Stimulated activated CD4-positive, alpha-beta T cell treated with anti-CD3 and anti-CD28 coated beads, Interleukin-1b, Interleukin-23, amount 100 ng/mL, for 48 hours (primary cell): ENCODE data around the gene OR2D2.
A peak's percentile ranks its signal among the peaks of the same experiment; 100 is the strongest.
"Not testable (repeated sequence)": the region's sequence is repeated elsewhere in the genome, so short reads cannot be mapped to it uniquely, and the experiment has no call there.

ENCODE experiments used
- DNase-seq: peaks from one replicate; pipeline ENCODE4 v3.0.0-alpha.2; 2020

OR2D2 gene, protein sequence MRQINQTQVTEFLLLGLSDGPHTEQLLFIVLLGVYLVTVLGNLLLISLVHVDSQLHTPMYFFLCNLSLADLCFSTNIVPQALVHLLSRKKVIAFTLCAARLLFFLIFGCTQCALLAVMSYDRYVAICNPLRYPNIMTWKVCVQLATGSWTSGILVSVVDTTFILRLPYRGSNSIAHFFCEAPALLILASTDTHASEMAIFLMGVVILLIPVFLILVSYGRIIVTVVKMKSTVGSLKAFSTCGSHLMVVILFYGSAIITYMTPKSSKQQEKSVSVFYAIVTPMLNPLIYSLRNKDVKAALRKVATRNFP

DNA sequence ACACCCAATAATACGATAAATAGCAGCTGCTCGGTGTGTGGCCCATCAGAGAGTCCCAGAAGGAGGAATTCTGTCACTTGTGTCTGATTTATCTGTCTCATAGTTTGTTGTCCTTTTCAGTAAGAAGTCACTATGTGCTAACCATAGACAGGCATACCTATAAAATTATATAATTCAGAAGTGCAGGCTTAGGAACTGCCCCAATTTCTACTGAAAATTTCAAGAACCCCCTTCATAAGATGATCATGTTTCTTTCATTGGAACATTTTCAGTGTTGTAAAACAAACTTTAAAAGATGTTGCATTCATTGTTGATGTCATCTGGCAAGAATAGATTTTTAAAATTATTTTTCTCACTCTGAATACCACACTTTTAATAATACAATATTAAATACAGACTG is at the start of gene OR2D2:
OR2D2 (minus strand) TSS at position 101 of the 400 bp plus-strand sequence; CDS start at position 101, 0 bp downstream.
- DNase-seq: no peak

DNA sequence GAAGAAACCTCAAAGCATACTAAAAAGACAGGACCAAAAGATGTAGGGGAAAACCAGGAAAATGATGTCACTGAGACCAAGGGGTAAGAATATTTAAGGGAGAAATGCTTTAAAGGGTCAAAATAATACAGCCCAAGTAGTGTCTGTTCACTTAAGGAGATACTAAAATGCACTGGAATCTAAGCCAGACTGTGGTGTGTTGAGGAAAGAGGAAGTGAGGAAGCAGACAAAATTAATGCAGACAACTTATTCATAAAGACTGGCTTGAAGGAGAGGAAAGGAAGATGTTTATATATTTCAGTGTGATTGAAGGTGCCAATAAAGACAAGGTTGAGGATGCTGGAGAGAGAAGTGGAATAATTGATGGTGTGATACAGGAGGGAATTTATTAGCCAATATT is 49.7 kb upstream of the OR2D2 start:
- DNase-seq: no peak

DNA sequence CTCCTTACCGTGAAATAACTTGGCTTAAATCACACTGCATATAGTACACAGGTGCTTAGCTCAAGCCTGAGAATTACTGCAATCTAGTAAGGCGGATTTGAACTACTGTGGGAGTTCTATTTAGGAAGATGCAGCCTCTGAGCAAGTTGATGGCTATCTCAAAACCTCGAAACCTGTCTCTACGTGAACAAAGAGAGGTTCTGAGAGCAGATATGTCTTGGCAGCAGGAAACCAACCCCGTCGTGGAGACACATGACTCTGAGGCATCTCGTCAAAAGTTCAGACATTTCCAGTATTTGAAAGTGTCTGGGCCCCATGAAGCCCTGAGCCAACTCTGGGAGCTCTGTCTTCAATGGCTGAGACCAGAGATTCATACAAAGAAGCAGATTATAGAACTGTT is 39.8 kb upstream of the OR2D2 start:
- DNase-seq: no peak

DNA sequence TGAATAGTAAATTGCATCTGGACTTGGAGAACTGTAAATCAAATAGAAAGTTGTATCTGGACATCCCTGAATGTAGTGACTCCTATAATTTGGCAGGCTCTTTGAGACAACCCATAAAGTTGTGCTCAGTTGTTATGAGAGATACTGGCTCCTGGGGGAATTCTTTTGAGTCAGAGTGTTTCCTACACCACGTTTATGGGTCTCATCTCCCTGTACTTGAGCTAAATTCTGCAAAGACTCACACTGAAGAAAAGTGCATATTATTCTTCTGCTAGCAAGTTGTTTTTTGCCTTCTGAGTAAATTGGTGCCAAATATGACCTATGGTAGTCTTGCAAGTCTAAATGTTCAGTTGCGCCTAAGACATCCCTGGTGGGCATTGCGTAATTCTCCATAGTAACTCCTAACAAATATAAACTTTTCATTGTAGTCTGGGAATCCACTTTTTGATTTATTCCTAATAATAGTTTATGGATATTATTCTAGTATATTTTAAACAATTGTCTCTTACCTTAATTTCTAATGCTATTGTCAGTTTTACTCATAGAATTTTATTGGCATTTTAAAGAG is 38.9 kb upstream of the OR2D2 start:
- DNase-seq: no peak

DNA sequence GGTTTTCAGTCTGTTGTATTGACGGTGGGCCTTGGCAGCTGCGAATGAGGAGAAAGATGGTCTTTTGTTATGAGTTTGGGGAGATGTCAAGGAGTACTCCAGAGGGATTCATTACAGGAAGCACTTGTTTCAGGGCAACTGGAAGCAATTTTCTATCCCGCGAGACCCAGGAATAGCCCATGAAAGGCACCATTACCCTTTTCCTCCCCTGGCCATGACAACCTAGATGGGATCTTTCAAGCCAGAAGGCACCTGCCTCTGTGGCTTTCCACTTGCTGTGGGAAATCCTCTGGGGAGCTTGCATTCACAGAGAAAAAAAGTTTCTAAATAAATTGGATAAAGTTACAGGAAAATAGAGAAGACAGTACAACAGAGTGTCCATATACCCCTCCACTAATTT is 36.6 kb upstream of the OR2D2 start:
- no peak for DNase-seq

DNA sequence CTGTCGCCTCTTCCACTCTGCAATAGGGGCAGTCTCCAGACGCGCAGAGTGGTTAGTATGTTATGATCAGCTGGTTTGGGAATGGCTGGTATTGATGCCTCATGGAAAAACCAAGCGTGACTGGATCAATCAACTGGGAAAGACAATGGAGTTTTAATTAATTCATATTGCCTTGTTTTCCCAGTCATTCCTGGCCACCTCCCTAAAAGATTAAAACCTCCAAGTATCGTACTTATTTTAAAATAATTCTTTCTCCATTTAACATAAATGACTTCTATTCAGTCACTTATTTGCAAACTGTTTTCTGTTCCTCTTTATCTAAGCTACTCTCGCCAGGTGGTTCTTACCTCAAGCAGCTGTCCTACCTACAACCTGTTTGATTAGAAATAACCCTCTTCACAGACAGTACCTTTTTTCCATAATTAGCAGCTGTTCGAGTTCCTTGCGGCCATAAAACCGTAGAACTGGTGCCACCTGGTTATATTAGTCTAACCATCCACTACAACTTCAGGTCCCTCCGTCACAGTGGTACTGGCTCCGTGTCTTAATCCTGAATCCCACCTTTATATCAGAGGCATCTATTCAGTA is 34.8 kb upstream of the OR2D2 start:
- no peak for DNase-seq

DNA sequence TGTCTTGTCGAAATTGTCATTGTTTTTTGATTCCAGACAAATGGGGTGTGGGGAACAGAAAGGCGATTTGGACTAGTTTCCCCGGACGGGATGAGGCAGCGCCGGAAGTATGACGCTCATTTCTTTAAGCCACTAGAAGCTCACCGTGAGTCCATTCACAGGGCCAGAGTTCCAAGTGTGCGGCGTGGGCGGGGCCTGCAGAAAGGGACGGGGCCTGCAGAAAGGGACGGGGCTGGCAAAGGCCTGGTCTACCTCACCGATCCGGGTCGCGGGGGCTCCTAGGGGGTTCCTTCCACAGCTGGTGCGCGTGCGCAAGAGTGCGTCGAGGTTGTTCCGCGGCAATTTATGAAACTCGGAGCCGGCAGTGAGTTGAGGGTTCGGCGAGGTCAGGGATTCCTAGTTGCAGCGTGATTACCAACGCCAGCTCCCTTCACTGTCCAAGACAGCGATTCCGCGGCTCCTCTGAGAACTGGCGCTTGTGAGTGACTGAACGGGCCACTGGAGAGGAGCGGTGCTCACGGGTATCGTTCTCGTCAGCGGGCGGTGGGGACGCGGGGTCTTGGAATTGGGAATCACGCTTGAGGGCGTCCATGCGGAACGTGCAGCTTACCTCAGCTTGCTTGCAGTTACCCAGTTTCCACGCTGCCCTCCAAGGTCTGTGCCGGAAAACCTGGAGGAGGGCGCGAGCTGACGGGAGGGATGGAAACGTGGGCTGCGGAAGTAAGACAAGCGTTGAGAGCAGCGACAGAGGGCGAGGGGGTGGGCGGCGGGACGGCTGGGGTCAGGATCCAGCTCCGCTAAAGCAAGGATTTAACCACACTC is 34.1 kb upstream of the OR2D2 start, which contains the start of gene ZNF215:
ZNF215 (plus strand) TSS at position 219 of the 822 bp plus-strand sequence. CDS start 5,847 bp downstream, outside the sequence.
- peak; percentile 42 for DNase-seq

DNA sequence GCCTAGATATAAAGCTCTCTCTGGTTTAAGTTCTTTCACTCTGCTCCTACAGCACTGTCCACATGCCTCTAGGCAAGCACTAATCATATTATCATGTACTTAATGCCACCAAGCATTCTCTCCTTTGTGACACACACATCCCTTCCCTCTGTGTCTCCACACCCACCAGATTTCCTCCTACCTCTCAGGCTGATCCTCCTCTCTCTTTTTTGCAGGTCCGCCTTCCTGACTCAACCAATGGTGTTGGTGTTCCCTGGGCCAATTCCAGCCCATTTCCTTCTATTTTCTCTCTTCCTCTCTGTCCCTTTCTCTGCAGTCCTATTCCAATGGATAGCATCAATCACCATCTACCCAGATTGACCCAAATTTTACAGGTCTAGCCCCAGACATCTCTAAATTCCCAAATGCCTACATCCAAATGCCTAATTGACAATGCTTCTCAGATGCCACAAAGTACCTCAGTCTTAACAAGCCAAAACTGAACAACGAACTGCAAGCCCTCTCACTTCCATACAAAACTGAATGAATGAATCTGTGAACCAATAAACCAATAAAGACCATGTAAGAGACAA is 33.4 kb upstream of the OR2D2 start:
- no peak for DNase-seq

DNA sequence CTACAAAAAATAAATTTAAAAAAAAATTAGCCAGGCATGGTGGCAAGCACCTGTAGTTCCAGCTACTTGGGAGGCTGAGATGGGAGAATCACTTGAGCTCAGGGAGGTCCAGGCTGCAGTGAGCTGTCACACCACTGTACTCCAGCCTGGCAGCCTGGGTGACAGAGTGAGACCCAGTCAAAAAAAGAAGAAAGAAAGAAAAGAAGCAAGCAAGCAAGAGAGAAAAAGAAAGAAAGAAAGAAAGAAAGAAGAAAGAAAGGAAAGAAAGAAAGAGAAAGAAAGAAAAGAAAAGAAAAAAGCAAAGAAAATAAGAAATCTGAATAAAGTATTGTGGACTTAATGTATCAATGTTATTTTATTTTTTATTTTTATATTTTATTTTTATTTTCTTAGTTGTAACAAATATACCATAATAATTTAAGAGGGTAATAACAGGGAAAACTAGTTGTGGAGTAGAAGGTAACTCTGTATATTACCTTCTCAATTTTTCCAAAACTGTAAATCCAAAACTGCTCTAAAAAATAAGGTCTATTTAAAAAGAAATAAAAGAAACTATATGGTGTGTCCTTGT is 32.8 kb upstream of the OR2D2 start:
- no peak for DNase-seq

DNA sequence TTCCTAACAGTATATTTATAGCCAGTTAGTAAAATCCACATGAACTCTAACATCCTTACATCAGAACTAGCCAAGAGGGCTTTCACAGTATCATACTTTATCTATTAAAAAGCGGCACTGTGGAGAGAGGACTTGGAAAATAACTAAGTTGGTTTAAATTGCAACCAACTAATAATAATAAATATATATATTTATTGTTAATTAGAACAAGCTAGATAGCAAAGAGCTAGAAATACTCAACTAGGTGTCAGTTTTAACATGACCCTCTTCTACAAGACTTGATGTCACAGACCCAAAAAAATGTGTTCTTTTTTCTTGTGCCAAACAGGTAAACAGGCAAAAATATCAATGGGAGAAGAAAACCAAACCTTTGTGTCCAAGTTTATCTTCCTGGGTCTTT is 28.4 kb upstream of the OR2D2 start, which contains the start of gene OR2D3:
OR2D3 (plus strand) TSS at position 301 of the 400 bp plus-strand sequence; CDS start at position 301, 0 bp downstream.
- no peak for DNase-seq

DNA sequence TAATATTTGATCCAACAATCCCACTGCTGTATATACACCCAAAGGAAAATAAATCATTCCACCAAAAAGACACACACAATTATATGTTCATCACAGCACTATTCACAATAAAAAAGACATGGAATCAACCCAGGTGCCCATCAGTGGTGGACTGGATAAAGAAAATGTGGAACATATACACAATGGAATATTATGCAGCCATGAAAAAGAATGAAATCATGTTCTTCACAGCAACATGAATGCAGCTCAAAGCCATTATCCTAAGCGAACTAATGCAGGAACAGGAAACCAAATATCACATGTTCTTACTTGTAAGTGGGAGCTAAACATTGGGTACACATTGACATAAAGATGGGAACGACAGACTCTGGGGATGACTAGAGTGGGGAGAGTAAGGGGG is 27.4 kb upstream of the OR2D2 start:
- DNase-seq: no peak

DNA sequence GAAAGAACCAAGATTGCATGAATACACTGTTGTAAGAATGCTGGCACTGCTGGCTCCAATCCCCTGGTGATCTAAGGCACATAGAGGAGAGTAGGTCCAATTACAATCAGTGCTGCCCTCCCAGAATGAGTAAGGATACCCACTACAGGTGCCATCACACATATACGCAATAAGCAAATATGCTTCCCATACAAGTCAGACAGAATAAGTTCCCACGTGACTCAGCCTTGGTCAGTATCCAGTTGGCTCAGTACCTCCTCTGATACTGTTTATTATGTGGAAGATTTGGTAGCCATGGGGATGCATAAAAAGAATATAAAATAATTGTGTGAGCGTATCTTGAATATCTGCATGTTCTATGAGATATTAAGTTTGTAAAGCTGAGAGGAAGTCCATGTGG is 19.6 kb upstream of the OR2D2 start:
- no peak for DNase-seq

DNA sequence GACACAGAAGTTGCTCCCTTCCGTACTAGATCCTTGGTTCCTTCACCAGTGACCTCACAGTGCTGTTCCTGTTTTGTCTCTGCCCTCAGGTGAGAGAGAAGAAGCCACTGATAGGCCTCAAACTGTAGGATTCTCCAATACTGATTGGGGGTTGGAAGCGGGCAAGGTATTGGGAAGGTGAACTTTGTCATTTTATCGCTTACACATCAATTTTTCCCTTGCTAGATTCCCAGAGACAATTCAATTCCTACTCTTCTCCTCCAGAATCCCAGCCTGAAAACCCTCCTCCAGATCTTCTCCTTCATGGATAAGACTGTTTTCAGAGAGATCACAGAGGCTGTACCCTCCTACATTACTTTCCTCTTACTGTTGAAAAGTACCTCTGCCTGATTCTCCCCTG is 19.1 kb upstream of the OR2D2 start:
- DNase-seq: no peak

DNA sequence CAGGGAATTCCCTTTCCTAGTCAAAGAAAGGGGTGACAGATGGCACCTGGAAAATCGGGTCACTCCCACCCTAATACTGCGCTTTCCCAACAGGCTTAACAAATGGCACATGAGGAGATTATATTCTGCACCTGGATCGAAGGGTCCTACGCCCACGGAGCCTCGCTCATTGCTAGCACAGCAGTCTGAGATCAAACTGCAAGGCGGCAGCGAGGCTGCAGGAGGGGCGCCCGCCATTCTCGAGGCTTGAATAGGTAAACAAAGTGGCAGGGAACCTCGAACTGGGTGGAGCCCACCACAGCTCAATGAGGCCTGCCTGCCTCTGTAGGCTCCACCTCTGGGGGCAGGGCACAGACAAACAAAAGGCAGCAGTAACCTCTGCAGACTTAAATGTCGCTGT is 12.5 kb upstream of the OR2D2 start:
- DNase-seq: not testable (repeated sequence)

DNA sequence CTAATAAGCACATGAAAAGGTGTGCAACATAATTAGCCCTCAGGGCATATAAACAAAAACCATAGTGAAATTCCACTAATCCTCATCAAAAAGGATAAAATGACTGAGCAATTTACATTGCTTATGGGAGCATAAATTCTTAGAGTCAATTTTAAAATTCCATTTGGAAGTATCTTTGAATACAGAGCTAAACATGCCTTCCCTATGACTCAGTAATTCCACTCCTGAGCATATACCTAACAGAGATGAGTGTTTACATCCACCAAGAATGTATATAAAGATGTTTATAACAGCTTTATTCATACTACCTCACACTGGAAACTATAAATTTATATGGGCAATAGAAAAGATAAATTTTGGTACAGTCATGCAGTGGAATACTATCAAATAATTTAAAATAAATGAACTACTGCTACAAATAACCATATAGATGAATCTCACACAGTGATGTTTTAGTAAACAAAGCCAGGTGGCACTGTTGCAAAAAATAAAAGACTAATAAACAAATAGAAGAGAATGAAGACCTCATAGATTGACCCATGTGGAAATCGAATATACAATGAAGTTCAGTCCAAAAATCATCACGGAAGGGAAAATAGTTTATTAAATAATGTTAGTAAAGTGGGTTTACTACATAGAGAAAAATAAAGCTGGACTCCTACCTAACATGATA is 8.2 kb upstream of the OR2D2 start:
- no peak for DNase-seq

DNA sequence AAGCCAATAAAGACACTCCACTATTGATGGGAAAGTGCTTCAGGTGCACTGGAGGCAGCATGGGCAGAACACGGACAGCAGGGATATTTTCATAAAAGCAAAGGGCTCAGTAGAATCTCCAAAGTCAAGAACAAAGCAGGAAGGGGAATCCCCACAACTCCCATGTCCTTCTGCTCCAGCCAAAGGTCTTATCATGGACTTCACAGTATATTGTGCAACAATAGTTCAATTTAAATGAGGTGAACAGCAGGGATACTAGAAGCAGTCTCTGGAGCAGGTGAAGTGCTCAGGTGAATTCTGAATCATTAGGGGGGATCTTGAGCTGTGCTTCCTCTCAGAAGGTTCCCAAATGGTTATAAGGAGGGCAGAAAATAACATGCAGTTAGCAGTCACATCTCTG is 6.6 kb upstream of the OR2D2 start:
- no peak for DNase-seq

DNA sequence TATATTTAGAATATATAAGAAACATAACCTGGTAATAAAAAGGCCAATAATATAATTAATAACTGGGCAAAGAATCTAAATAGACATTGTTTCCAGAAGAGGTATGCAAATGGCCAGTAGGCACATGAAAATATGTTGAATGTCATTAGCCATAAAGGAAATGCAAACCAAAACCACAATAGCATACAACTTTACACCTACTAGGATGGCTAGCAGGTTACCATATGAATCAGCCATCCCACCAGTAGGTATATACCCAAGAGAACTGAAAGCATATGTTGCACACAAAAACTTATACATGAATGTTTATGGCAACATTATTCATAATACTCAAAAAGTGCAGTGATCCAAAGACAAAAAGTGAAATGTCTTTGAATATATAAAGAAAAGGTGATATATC is 2.7 kb upstream of the OR2D2 start:
- no peak for DNase-seq

DNA sequence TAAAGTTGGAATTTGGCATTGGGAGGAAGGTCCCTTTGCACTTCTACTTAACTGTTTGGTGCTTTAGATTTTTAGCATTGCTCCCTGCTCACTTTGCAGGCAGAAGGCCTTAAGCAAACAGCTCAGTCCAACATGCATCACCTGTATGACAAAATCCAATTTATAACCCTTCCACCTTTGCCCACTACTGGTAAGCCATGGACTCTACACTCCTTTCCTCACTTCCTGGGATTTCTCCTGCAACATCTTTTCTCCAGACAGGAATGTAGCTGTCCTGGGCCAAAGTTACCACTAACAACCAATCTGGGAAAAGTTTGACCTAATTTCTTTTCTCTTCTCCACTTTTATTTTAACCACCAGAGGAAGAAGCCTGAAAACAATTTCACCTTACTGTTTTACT is 1.8 kb upstream of the OR2D2 start:
- DNase-seq: no peak

DNA sequence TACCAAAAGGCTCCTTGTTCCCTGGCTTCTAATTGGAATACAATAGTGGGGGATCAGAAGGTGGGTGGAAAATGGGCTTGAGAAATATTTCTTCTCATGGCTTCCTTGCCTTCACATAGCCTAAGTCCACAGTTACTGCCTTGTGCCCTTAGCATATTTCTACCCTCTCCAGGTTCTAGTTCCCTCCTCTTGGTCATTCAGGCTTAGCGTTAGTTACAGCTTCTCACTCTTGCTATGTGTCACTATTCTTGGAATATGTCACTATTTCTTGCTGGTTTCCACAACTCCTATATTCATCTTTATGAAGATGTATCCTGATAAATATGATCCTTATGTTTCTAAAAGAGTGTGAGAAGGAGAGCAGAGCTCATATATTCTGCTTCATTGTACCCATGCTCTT is 2.5 kb downstream of the OR2D2 start:
- DNase-seq: no peak

DNA sequence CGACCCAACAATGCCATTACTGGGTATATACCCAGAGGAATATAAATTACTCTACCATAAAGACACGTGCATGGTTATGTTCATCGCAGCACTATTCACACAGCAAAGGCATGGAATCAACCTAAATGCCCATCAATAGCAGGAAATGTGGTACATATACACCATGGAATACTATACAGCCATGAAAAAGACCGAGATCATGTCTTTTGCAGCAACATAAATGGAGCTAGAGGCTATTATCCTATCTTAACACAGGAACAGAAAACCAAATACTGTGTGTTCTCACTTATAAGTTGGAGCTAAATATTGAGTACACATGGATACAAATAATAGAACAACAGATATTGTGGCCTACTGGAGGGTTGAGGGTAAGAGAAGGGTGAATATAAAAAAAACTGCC is 3.5 kb downstream of the OR2D2 start:
- no peak for DNase-seq

DNA sequence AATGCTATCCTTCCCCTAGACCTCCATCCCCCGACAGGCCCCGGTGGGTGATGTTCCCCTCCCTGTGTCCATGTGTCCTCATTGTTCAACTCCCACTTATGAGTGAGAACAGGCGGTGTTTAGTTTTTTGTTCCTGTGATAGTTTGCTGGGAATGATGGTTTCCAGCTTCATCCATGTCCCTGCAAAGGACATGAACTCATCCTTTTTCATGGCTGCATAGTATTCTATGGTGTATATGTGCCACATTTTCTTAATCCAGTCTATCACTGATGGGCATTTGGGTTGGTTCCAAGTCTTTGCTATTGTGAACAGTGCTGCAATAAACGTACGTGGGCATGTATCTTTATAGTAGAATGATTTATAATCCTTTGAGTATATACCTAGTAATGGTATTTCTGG is 4.6 kb downstream of the OR2D2 start:
- DNase-seq: not testable (repeated sequence)

DNA sequence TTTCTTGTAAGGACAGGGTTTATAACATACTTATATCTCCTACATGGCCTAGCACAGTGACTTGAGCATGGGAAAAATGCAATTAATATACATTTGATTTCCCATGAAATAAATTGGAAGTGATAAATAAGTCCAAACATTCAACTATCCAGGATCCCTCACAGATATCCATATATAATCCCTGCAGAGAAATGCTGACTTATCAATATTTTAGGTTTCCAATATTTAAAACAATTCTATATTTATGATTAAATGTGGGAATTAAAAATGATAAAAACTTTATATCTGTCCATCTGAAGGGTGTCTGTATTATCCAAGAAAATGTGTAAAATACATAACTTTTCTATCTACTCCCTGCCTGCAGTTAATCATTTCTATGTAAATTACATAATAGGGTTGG is 9.5 kb downstream of the OR2D2 start:
- no peak for DNase-seq
